K562 (cell line): ENCODE data around the gene EWSR1. TPM values are rescaled to one million over a fixed set of nuclear protein-coding genes. Genes with fewer than 3 reads are reported as not detected.
A peak's percentile ranks its signal among the peaks of the same experiment; 100 is the strongest.

ENCODE experiments used
- ARID1B ChIP-seq: fragments of 450-650 bp; IDR thresholded peaks from 2 replicates; pipeline ENCODE4 v1.6.1; 2016; ENCODE audit warnings: antibody characterized with exemption, mild to moderate bottlenecking, inconsistent platforms
- BRD4 ChIP-seq: fragments of 200-600 bp; sonication (generic); IDR thresholded peaks from 2 replicates; pipeline ENCODE4 v1.6.1; 2017; ENCODE audit warnings: inconsistent platforms
- CC2D1A ChIP-seq: fragments of 450-650 bp; IDR thresholded peaks from 2 replicates; pipeline ENCODE4 v1.6.1; 2017; ENCODE audit warnings: mild to moderate bottlenecking
- ETV6 ChIP-seq, 3 experiments: fragments of 150-350 bp in 1 of 3; sonication (generic) in 1 of 3; formaldehyde crosslinking in 1 of 3; IDR thresholded peaks; 2 replicates each; pipeline versions ENCODE4 v1.6.1 to v1.8.0; 2014 to 2022; ENCODE audit warnings: borderline replicate concordance in 2 of 3, low read depth in 2 of 3, antibody characterized with exemption in 1 of 3, low read length in 1 of 3, mild to moderate bottlenecking in 1 of 3, missing genetic modification reagents in 1 of 3
- HNRNPH1 ChIP-seq: fragments of 200-400 bp; formaldehyde crosslinking; optimal IDR thresholded peaks from 2 replicates; pipeline ENCODE3; 2017; ENCODE audit warnings: low read depth, mild to moderate bottlenecking, low read length, moderate library complexity
- KHSRP ChIP-seq: fragments of 450-650 bp; IDR thresholded peaks from 2 replicates; pipeline ENCODE4 v1.6.1; 2017
- KLF10 ChIP-seq: fragments of 250-450 bp; sonication (Bioruptor Pico); IDR thresholded peaks from 2 replicates; pipeline ENCODE4 v1.6.1; 2021; ENCODE audit warnings: matching md5 sums
- MNT ChIP-seq, 2 experiments: fragments of 450-650 bp; conservative IDR thresholded peaks; 2 replicates each; pipeline ENCODE4 v1.6.1; 2017; ENCODE audit warnings: mild to moderate bottlenecking in 2 of 2, moderate library complexity in 2 of 2
- NFYB ChIP-seq: IDR thresholded peaks from 2 replicates; pipeline ENCODE4 v1.6.1; 2011; ENCODE audit warnings: mild to moderate bottlenecking, moderate library complexity; ENCODE audit not compliant: insufficient read length; ENCODE audit errors: extremely low read depth
- NUFIP1 ChIP-seq: fragments of 450-650 bp; IDR thresholded peaks from 2 replicates; pipeline ENCODE4 v1.6.1; 2018; ENCODE audit not compliant: partially characterized antibody
- PBX2 ChIP-seq, 2 experiments: IDR thresholded peaks in 1 of 2; conservative IDR thresholded peaks in 1 of 2; 2 replicates each; pipeline ENCODE4 v1.6.1; 2016; ENCODE audit warnings: low read depth in 2 of 2, mild to moderate bottlenecking in 1 of 2, missing compliant biosample characterization in 1 of 2, missing genetic modification characterization in 1 of 2, moderate library complexity in 1 of 2
- PHTF2 ChIP-seq: fragments of 250-450 bp; sonication (Bioruptor Pico); IDR thresholded peaks from 2 replicates; pipeline ENCODE4 v1.5.0; 2021; ENCODE audit warnings: mild to moderate bottlenecking
- PRMT5 ChIP-seq: sonication (generic); formaldehyde crosslinking; IDR thresholded peaks from 2 replicates; pipeline ENCODE4 v1.5.0; 2020; ENCODE audit warnings: missing genetic modification reagents
- RBM14 ChIP-seq: fragments of 200-400 bp; formaldehyde crosslinking; IDR thresholded peaks from 2 replicates; pipeline ENCODE4 v1.6.1; 2018; ENCODE audit warnings: low read depth, mild to moderate bottlenecking, low read length, moderate library complexity, borderline replicate concordance; ENCODE audit not compliant: insufficient read depth
- RNF219 ChIP-seq: fragments of 250-450 bp; sonication (Bioruptor Pico); IDR thresholded peaks from 2 replicates; pipeline ENCODE4 v1.5.0; 2022; ENCODE audit warnings: mild to moderate bottlenecking
- TAL1 ChIP-seq: fragments of 450-650 bp; IDR thresholded peaks from 2 replicates; pipeline ENCODE4 v1.6.1; 2016; ENCODE audit warnings: mild to moderate bottlenecking
- TCF3 ChIP-seq: sonication (generic); formaldehyde crosslinking; IDR thresholded peaks from 2 replicates; pipeline ENCODE4 v1.4.0; 2020; ENCODE audit warnings: mild to moderate bottlenecking, missing genetic modification reagents
- TFAP4 ChIP-seq: sonication (generic); formaldehyde crosslinking; IDR thresholded peaks from 2 replicates; pipeline ENCODE4 v1.8.0; 2022; ENCODE audit warnings: missing genetic modification reagents, mild to moderate bottlenecking, moderate library complexity, borderline replicate concordance
- U2AF2 ChIP-seq: fragments of 200-400 bp; formaldehyde crosslinking; optimal IDR thresholded peaks from 2 replicates; pipeline ENCODE3; 2017; ENCODE audit warnings: low read depth, mild to moderate bottlenecking, low read length
- ZBTB17 ChIP-seq: fragments of 450-650 bp; formaldehyde crosslinking; IDR thresholded peaks from 2 replicates; pipeline ENCODE4 v1.4.0; 2020; ENCODE audit warnings: mild to moderate bottlenecking
- ZNF184 ChIP-seq: sonication (generic); formaldehyde crosslinking; IDR thresholded peaks from 2 replicates; pipeline ENCODE4 v1.5.0; 2020; ENCODE audit warnings: missing genetic modification reagents
- ZNF445 ChIP-seq: fragments of 250-450 bp; sonication (Bioruptor Pico); IDR thresholded peaks from 2 replicates; pipeline ENCODE4 v1.4.0; 2020; ENCODE audit warnings: low read depth, mild to moderate bottlenecking, moderate library complexity
- ZNF764 ChIP-seq: fragments of 250-450 bp; sonication (Bioruptor Pico); IDR thresholded peaks from 2 replicates; pipeline ENCODE4 v1.4.0; 2020; ENCODE audit warnings: low read depth, mild to moderate bottlenecking, moderate library complexity
- polyA plus RNA-seq, 8 experiments: library from polyadenylated mRNA; depleted of rRNA in 4 of 8; stranded (reverse) in 5 of 8; unstranded in 3 of 8; fragments of >200 nt; fragmentation: Nextera tagmentation in 2 of 8; fragmentation: Illumina TruSeq in 1 of 8; extraction: Ambion mirVana in 2 of 8; extraction: Trizol in 1 of 8; gene quantifications; 2 replicates each; pipeline versions ENCODE4 v1.2.1 to v1.2.3, GENCODE V29; 2011 to 2014; ENCODE audit warnings: inconsistent platforms in 1 of 8, missing spikeins in 1 of 8
- total RNA-seq, 7 experiments: library from RNA; depleted of rRNA in 6 of 7; stranded (reverse); fragments of >200 nt in 6 of 7; fragmentation: Illumina TruSeq in 2 of 7; extraction: Trizol in 2 of 7; gene quantifications; 2 replicates each; pipeline versions ENCODE4 v1.2.1 to v1.2.3, GENCODE V29; 2011 to 2021; ENCODE audit warnings: low replicate concordance in 1 of 7

The EWSR1 gene
- total and polyA plus RNA-seq, 9 of the 15 experiments (the other 6 are each of a cell fraction or from before 2014, with no cell fraction given), result 83.3 to 450 (median 239) TPM

- TF ChIP-seq RBM14, result no peak
- 0 out of 2 replicates have a peak, but pooled peaks have one; percentile 20 for TF ChIP-seq ZBTB17
- no peak for TF ChIP-seq PHTF2 (CRISPR knock-in tag)
- TF ChIP-seq U2AF2, result no peak
- TF ChIP-seq ETV6 (IDR thresholded peaks at IDR 0.05; ENCODE audit: borderline replicate concordance in 1 of 2, low read depth in 2 of 2, low read length in 1 of 2), result no peak
- no peak for TF ChIP-seq ETV6 (CRISPR knock-in tag; IDR thresholded peaks at IDR 0.05; ENCODE audit: borderline replicate concordance)
- no peak for TF ChIP-seq KLF10 (CRISPR knock-in tag)
- peak; percentile 6; the same call in 1 of the 2 replicates for TF ChIP-seq BRD4
- no peak for TF ChIP-seq RNF219
- no peak for TF ChIP-seq PBX2 (CRISPR knock-in tag; IDR thresholded peaks at IDR 0.05; ENCODE audit: low read depth)
- TF ChIP-seq PBX2 (tag; conservative IDR thresholded peaks at IDR 0.05; ENCODE audit: low read depth), result no peak
- no peak for TF ChIP-seq MNT (conservative IDR thresholded peaks at IDR 0.05)
- TF ChIP-seq ZNF764, result no peak
- TF ChIP-seq NUFIP1, result no peak
- TF ChIP-seq TFAP4 (CRISPR knock-in tag), result no peak; the same call in 1 of the 2 replicates
- no peak for TF ChIP-seq CC2D1A
- no peak for TF ChIP-seq KHSRP
- TF ChIP-seq ARID1B, result no peak
- TF ChIP-seq HNRNPH1, result no peak
- TF ChIP-seq ZNF184 (CRISPR knock-in tag), result no peak
- no peak for TF ChIP-seq ZNF445 (CRISPR knock-in tag)
- no peak for TF ChIP-seq TAL1
- no peak for TF ChIP-seq PRMT5 (CRISPR knock-in tag)
- no peak for TF ChIP-seq NFYB
- TF ChIP-seq TCF3, result no peak
These were observed 608 bp upstream of the EWSR1 start (continued) for GRCh38 chr22:29267462-29267857.
